Lower leg skin (tissue), 3 donors: ENCODE measurements around the gene KCNH8.

Experiments
- CTCF ChIP-seq, 3 donors: fragments of 450-650 bp; IDR thresholded peaks; one replicate each; pipeline ENCODE4 v1.5.1; 2016; ENCODE audit warnings: antibody characterized with exemption in 3 of 3, mild to moderate bottlenecking in 3 of 3, moderate library complexity in 2 of 3
- POLR2A ChIP-seq, 2 donors: fragments of 450-650 bp; IDR thresholded peaks; one replicate each; pipeline ENCODE4 v1.6.1; 2016 to 2017; ENCODE audit warnings: antibody characterized with exemption in 2 of 2, mild to moderate bottlenecking in 1 of 2, moderate library complexity in 1 of 2

GRCh38 chr3:19293295-19293694 is 145.0 kb downstream of the KCNH8 start:
- no peak for TF ChIP-seq CTCF (IDR thresholded peaks at IDR 0.05)
- TF ChIP-seq POLR2A (IDR thresholded peaks at IDR 0.05), result no peak
